Measurements from ENCODE around the gene ABHD6.

DNA sequence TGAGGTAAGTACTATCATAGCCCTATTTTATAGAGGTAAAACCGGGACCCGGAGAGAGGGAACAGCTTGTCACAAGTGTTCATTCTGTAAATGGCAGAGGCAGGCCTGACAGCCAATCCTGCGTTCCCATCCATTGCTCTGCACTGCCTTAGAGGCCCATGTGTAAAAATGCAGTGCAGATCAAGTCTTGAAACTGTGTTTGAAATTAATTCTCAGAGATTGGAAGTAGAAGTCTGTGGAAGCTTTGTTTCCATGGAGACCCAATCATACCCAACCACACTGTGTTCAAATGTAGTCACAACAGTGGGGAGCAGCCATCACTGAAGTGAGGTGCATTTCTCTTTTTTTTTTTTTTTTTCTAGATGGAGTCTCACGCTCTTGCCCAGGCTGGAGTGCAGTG lies 13.7 kb upstream of the ABHD6 start:
- no peak for TF ChIP-seq CTCF (IDR thresholded peaks at IDR 0.05)
- no peak for TF ChIP-seq POLR2A (IDR thresholded peaks at IDR 0.05)
